HG03520 (cell line): ENCODE results near the gene ZNF778.
"Not testable (repeated sequence)": the region's sequence is repeated elsewhere in the genome, so short reads cannot be mapped to it uniquely, and the experiment has no call there.

Source experiments
- ATAC-seq: cut with Tn5 transposase; IDR thresholded peaks from one replicate; pipeline ENCODE4 v1.9.1; 2021; ENCODE audit warnings: mild to moderate bottlenecking, moderate library complexity; ENCODE audit not compliant: unreplicated experiment

The ZNF778 gene

GRCh38 chr16:89248196-89248982, 30.9 kb downstream of the ZNF778 start:
- ATAC-seq: no peak

- ATAC-seq: no peak
Observed at GRCh38 chr16:89253548-89254287, 36.2 kb downstream of the ZNF778 start.

GRCh38 chr16:89256651-89257254, 39.2 kb downstream of the ZNF778 start:
- ATAC-seq: no peak

DNA sequence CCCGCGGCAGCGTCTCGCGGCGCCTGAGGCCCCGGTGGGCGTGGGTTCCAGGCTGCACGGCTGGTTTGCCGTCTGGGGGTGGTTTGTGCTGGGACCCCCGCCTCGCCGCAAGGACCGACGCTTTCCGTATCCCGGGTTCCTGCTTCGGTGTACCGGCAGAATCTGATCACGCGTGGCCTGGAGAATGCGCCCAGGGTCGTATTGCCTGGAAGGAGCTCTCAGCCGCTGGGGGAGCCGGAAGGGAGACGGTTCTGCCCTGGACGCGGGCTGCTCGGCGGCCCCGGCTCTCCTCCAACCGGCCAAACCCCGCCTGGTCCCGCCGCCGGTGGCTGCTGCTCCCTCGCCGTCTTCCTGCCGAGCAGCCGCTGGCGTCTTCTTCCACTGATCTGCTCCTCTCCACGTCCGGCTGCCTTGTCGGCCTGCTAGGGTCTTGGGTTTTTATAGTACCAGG, 39.8 kb downstream of the ZNF778 start:
- no peak for ATAC-seq

- ATAC-seq: no peak
Observed at GRCh38 chr16:89257757-89258465, 40.4 kb downstream of the ZNF778 start.

DNA sequence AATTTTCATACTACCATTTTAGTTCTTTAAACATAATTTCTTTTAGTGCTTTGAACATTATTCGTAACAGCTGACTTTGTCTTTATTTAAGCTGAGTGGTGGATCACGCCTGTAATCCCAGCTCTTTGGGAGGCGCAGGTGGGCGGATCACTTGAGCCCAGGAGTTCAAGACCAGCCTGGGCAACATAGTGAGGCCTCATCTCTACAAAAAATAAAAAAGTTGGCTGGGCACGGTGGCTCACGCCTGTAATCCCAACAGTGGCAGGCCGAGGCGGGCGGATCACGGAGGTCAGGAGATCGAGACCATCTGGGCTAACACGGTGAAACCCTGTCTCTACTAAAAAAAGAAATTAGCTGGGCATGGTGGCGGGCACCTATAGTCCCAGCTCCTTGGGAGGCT, 42.4 kb downstream of the ZNF778 start:
- ATAC-seq: not testable (repeated sequence)

DNA sequence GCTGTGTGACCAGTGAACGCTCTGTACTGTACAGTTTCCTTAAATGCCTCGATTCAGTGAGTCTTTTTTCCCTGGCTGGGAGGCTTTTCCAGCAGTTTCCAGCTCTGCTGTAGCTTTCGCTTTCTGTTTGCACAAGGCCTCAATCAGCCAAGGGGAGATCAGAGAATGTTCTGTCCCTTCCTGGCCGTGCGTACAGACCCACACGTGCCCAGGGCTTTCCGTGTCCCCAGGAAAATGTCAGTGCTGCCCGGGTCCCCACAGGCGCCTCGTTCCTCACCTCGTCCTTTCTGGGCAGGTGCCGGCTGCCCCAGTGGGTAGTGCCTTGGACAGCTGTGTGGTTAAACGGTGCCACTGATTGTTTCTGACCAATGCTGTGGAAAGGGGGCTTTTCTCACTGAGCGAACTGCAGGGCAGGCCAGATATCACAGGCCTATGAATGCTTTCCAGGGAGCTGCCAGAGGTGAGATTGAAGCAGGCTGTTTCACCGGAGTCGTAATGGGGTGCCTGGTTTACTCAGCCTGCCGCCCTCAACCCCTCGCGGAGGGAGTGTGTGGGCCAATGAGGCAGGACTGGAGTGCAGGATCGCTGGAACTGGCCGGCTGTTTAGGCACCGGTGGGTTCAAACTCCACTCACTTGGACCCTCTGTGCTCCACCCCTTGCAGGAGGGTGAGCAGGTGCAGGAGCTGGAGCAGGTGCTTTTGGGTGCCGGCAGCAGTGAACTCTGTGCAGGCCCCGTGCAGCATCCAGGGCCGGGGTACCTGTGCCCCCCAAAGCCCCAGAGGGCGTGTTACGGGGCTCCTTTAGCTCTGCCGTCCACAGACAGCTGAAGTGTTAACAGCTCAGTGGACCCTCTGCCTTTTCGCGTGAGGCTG, 44.4 kb downstream of the ZNF778 start:
- no peak for ATAC-seq

- no peak for ATAC-seq
Observed at GRCh38 chr16:89264800-89265550, 47.5 kb downstream of the ZNF778 start.

DNA sequence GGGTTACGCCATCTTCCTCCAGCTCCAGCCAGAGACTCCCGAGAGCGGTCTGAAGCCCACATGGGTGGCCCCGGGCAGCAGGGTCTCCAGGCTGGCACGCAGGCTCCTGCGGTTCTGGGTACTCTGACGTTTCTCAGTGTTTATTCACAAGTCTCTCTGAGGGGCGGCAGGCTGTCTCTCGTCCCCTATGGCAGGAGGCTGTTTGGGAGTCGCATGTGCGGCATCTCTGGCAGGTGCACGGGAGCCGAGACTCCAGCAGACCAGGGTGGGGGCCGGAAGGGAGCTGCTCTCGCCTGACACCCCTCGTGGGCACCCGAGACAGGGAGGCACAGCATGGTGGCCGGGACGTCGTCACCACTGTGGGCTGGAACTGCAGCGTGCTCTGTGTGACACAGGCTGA, 48.1 kb downstream of the ZNF778 start:
- ATAC-seq: no peak

- no peak for ATAC-seq
Observed at GRCh38 chr16:89266521-89267134, 49.1 kb downstream of the ZNF778 start.

DNA sequence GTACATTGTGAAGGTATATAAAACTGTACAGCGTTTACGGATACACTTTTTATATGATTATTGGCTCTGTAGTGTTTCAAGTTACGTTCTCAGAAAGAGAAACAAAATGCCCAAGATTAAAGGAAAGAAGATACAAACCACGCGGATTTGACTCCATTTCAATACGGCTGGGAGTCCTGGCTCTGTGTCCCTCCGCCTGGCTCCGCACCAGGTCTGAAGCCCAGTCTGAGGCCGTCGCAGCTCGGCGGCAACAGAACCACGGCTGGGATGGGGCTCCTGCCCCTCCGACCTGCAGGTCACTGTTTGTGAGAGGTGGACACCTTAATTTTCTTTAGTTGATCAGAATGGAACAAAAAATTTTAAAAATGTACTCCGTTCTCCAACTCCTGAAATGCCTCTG, 50.2 kb downstream of the ZNF778 start:
- not testable (repeated sequence) for ATAC-seq

- ATAC-seq: no peak
Observed at GRCh38 chr16:89268585-89268984, 51.1 kb downstream of the ZNF778 start.

DNA sequence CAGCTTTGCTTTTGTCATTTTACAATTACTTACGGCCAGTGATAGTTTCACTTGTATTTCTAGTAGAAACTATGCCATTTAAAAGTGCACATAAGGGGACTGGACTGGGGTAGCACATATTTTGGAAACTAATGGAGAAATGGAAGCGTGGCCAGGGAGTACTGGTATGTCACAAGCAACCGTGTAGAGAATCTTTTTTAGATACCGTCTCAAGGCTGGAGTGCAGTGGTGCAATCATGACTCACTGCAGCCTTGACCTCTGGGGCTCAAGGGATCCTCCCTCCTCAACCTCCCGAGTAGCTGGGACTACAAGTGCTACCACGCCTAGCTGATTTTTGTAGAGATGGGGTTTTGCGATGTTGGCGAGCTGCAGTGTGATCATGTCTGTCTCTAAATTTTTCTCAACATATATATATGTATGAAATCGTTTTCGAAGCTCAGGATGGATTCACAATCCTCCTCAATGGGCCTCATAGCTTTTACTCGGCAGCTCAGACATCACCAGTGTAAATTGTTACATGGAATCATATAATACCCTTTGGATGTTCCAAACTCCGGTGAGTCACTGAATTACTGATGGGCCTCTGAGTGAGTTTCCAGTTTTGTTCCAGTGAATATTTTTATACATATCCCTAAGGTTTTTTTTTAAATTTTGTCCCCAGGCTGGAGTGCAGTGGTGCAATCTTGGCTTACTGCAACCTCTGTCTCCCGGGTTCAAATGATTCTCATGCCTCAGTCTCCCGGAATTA, 51.7 kb downstream of the ZNF778 start:
- no peak for ATAC-seq

DNA sequence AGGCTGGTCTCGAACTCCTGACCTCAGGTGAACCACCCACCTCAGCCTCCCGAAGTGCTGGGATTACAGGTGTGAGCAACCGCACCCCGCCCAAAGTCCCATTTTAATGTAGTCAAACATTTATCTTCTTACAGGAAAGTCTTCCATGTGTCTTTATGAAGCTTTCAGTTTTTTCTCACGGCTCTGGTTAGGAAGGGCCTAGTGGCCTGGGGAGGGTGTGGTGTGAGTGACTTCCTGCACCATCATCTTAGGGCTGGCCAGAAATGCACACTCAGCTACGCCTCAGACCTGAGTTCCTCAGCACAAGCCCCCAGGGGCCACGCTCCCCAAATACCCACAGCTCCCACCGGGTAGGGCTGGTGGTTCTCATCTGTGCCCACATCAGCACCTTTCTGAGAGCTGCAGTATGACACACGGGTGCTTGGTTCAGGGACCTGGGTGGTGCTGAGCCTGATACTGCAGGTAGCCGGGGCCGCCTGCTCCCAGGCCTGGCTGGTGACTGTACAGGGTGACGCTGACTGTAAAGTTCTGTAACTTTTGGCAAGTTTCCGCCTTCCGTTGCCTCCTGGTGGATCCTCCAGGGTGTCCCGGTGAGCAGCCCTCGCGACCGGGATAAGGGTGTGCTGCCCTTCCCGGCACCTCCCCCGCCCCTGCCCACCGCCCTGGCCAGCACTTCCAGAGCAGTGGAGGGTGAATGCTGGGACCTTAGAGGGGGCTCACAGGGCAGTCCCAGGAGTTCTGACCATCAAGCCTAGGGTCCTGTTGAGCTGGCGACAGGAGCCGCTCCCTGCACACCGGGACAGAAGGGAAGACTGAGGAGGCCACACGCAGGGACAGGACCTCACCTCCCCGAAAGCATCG, 52.5 kb downstream of the ZNF778 start:
- no peak for ATAC-seq

DNA sequence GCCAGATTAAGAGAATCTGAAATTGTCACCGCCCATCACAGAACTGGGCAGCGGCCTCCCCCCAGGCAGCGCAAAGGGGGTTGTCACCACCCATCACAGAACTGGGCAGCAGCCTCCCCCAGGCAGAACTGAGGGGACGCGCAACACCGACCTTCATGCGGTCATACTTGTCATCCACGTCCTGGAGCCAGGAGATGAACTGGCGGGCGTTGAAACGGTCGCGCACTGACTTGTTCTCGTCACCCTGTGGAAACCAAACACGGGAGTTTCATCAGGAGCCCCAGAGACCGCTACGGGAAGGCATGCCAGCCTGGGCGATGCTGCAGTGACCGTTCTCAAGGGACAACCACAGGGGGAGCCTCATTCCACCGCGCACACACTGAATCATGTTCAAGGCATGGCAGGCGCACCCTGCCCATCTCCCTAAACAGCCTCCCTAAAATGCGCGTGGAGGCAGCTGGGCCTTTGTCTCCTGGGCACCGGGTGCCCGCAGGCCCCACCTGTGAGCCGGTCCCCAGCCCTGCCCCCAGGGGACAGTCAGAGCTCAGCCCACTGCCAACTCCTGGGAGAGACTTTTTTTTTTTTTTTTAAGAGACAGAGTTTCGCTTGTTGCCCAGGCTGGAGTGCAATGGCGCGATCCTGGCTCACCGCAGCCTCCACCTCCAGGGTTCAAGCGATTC, 53.3 kb downstream of the ZNF778 start:
- ATAC-seq: no peak

DNA sequence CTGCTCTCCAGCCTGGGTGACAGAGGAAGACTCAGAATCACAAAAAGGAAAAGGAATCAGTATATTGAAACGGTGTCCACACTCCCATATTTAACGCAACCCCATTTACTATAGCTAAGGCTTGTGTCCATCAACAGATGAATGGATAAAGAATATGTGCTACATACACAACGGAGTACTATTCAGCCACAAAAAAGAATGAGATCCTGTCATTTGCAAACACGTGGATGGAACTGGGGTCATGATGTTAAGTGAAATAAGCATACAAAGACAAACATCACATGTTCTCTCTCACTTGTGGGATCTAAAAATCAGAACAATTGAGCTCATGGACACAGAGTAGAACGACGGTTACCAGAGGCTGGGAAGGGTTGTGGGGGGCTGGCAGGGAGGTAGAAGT, 55.1 kb downstream of the ZNF778 start:
- ATAC-seq: no peak
